Measurements from ENCODE around the gene YJU2. TPM values are rescaled to one million over a fixed set of nuclear protein-coding genes. Genes with fewer than 3 reads are reported as not detected.

YJU2 gene
- total and polyA plus RNA-seq, 2 of the 13 experiments (the other 11 are each of a cell fraction or from before 2014, with no cell fraction given), result 9.3 to 17.9 TPM

GRCh38 chr19:4234142-4234861 is 12.6 kb upstream of the YJU2 start:
- Histone ChIP-seq H3K36me3 (replicated peaks in 1 of 2; ENCODE audit: control insufficient read depth in 1 of 2, insufficient read depth in 2 of 2, low read length in 2 of 2) (no peaks in the 10 kb centered on the region), H3K27me3 (ENCODE audit: control insufficient read depth in 1 of 2, insufficient read depth in 2 of 2, low read length in 2 of 2) (no peaks in the 10 kb centered on the region; a peak in 1 of 5 replicates), H2AFZ (ENCODE audit: low read length) (no peak overlapping the region), H3K4me3 (replicated peaks in 1 of 3; ENCODE audit: insufficient read depth in 1 of 3, low read depth in 2 of 3, low read length in 3 of 3) (peak overlapping the region; percentile 44 to 65 (median 47)), H3K4me1 (ENCODE audit: insufficient read depth, low read length) (peaks cover 37% of the 10 kb centered on the region), H3K79me2 (ENCODE audit: insufficient read depth, low read length) (no peaks in the 10 kb centered on the region), H3K4me2 (ENCODE audit: low read depth, low read length) (peak overlapping the region; percentile 88), H3K27ac (ENCODE audit: extremely low read length, insufficient read depth, low read length) (peak overlapping the region; percentile 64), H3K9ac (ENCODE audit: insufficient read depth, low read depth, low read length) (peak overlapping the region; percentile 69; the same call in 1 of the 2 replicates), H4K20me1 (ENCODE audit: insufficient read depth, low read length) (no peaks in the 10 kb centered on the region), H3K9me3 (ENCODE audit: low read length) (no peaks in the 10 kb centered on the region)
- ChIA-PET POLR2A (interaction anchor here (0.9 to 2.0 kb wide), 3 partner anchors 9 to 89 kb away, joined by 3 to 14 read pairs (median 3); partner anchors contain the start of gene YJU2), CTCF (ENCODE audit: low intra/inter-chr PET ratio, low total read pairs) (no interaction called here)
- WGBS (ENCODE audit: low lambda C conversion rate), result 3% methylated on average over 14 of the region's 21 CpGs
- FAIRE-seq (no peak), DNase-seq (ENCODE audit: low spot score) (peak; percentile 62), ATAC-seq (peak; percentile 63)
- in situ Hi-C loops (cut with HindIII; ENCODE audit: extremely low pct_ligation_motif_present, low pct_unique_long_range_greater_than_20kb), result no loop called here
- intact Hi-C loops (cut with micrococcal nuclease; ENCODE audit: unreplicated experiment), result no loop called here
- no TSS peak for BruUV-seq (replicated peaks)
- peak; percentile 98 for TF ChIP-seq THRA (CRISPR knock-in tag; IDR thresholded peaks at IDR 0.05; ENCODE audit: borderline replicate concordance)
- peak; percentile 35; the same call in 1 of the 2 replicates for TF ChIP-seq ZMAT3 (CRISPR knock-in tag; conservative IDR thresholded peaks at IDR 0.05)
- peak; percentile 4; the same call in 1 of the 2 replicates for TF ChIP-seq ZC3H13 (CRISPR knock-in tag; IDR thresholded peaks at IDR 0.05)
- TF ChIP-seq TEAD3 (CRISPR knock-in tag; optimal IDR thresholded peaks at IDR 0.05; ENCODE audit: borderline replicate concordance), result peak; percentile 63
- 0 out of 2 replicates have a peak, but pooled peaks have one; percentile 21 for TF ChIP-seq HBP1 (CRISPR knock-in tag; IDR thresholded peaks at IDR 0.05; ENCODE audit: low read depth)
- peak; percentile 69; the same call in 1 of the 2 replicates for TF ChIP-seq MEIS2 (CRISPR knock-in tag; IDR thresholded peaks at IDR 0.05)
- peak; percentile 53; the same call in 1 of the 2 replicates for TF ChIP-seq ZNF609 (CRISPR knock-in tag; IDR thresholded peaks at IDR 0.05; ENCODE audit: borderline replicate concordance)
- peak; percentile 41; the same call in 1 of the 2 replicates for TF ChIP-seq KAT8 (CRISPR knock-in tag; IDR thresholded peaks at IDR 0.05)
- TF ChIP-seq ZMYM3 (CRISPR knock-in tag; IDR thresholded peaks at IDR 0.05), result peak; percentile 73
- TF ChIP-seq ZNF746 (CRISPR knock-in tag; IDR thresholded peaks at IDR 0.05), result 0 out of 2 replicates have a peak, but pooled peaks have one; percentile 9
- 0 out of 2 replicates have a peak, but pooled peaks have one; percentile 29 for TF ChIP-seq FOXJ3 (CRISPR knock-in tag; IDR thresholded peaks at IDR 0.05; ENCODE audit: borderline replicate concordance)
- TF ChIP-seq GABPA (IDR thresholded peaks at IDR 0.05; ENCODE audit: low read depth, low read length), result no peak
- TF ChIP-seq GABPA (CRISPR knock-in tag; IDR thresholded peaks at IDR 0.05; ENCODE audit: low read depth), result peak; percentile 29; the same call in 1 of the 2 replicates
- TF ChIP-seq MAX (IDR thresholded peaks at IDR 0.05), result peak; percentile 26; the same call in 1 of the 2 replicates
- no peak for TF ChIP-seq ISX (CRISPR knock-in tag; conservative IDR thresholded peaks at IDR 0.05)
- no peak for TF ChIP-seq ZNF607 (CRISPR knock-in tag; IDR thresholded peaks at IDR 0.05; ENCODE audit: borderline replicate concordance)
